AG04450 (cell line): ENCODE data around the gene VPS13D. TPM values are rescaled to one million over a fixed set of nuclear protein-coding genes. Genes with fewer than 3 reads are reported as not detected.
A peak's percentile ranks its signal among the peaks of the same experiment; 100 is the strongest.

Experiments
- CTCF ChIA-PET: fragments of 300-600, 350-600 bp; formaldehyde crosslinking; extraction: SDS; loops from one replicate; lab custom pipeline; 2022; ENCODE audit warnings: antibody characterized with exemption, inconsistent platforms; lab: Charles Lee
- POLR2A ChIA-PET: fragments of 350-600 bp; formaldehyde crosslinking; extraction: SDS; loops from one replicate; lab custom pipeline; 2021; ENCODE audit warnings: antibody characterized with exemption, inconsistent platforms; lab: Yijun Ruan, JAX
- DNase-seq: peaks from one replicate; pipeline ENCODE4 v3.0.0-alpha.2; 2011; ENCODE audit warnings: low read depth, low spot score
- H3K27ac ChIP-seq: one replicate; pipeline ENCODE4 v1.5.1; 2012; ENCODE audit warnings: low read depth, low read length, control low read depth
- H3K27me3 ChIP-seq: one replicate; pipeline ENCODE4 v1.6.0; 2012; ENCODE audit warnings: low read length; ENCODE audit not compliant: control insufficient read depth, insufficient read depth
- H3K4me3 ChIP-seq: 2 replicates; pipeline ENCODE4 v1.5.1; 2011; ENCODE audit warnings: mild to moderate bottlenecking, low read depth, low read length, control low read depth
- H3K9me3 ChIP-seq: 2 replicates; pipeline ENCODE4 v1.5.1; 2012; ENCODE audit warnings: low read length; ENCODE audit not compliant: control insufficient read depth, insufficient read depth
- CTCF ChIP-seq: IDR thresholded peaks from 2 replicates; pipeline ENCODE4 v1.5.1; 2011; ENCODE audit warnings: low read depth, low read length, control low read depth, inconsistent platforms
- polyA plus RNA-seq: library from polyadenylated mRNA; depleted of rRNA; stranded (reverse); fragments of >200 nt; gene quantifications from 2 replicates; pipeline ENCODE4 v1.2.3, GENCODE V29; 2011

Gene VPS13D
- polyA plus RNA-seq, 1 experiment: 18.3 TPM

GRCh38 chr1:12348113-12348512 is 118.3 kb downstream of the VPS13D start:
- ChIA-PET CTCF (no interaction called here), POLR2A (no interaction called here)
- TF ChIP-seq CTCF: no peak
- no peak for DNase-seq
- no peak overlapping the region for H3K27ac ChIP-seq
- H3K4me3 ChIP-seq: no peak overlapping the region
- no peaks in the 10 kb centered on the region for H3K9me3 ChIP-seq
- H3K27me3 ChIP-seq: no peaks in the 10 kb centered on the region

- ChIA-PET CTCF (interaction anchor here (0.8 kb wide), 1 partner anchor 306 kb away, joined by 6 read pairs; no protein-coding TSS in a partner anchor), POLR2A (no interaction called here)
- DNase-seq: no peak
- Histone ChIP-seq H3K4me3 (no peak overlapping the region), H3K27ac (no peak overlapping the region), H3K27me3 (no peaks in the 10 kb centered on the region), H3K9me3 (no peaks in the 10 kb centered on the region)
- no peak for TF ChIP-seq CTCF
These were observed 124.2 kb downstream of the VPS13D start for GRCh38 chr1:12353981-12354380.

GRCh38 chr1:12356004-12356890 is 126.4 kb downstream of the VPS13D start:
- Histone ChIP-seq H3K27me3 (no peaks in the 10 kb centered on the region), H3K4me3 (no peak overlapping the region), H3K27ac (peak overlapping the region; percentile 83), H3K9me3 (no peaks in the 10 kb centered on the region)
- POLR2A ChIA-PET: interaction anchor here (0.8 to 1.0 kb wide), 2 partner anchors 51 to 122 kb away, joined by 3 to 4 read pairs; no protein-coding TSS in a partner anchor
- CTCF ChIA-PET: interaction anchor here (0.6 to 4.0 kb wide), 4 partner anchors 14 to 303 kb away, joined by 3 to 15 read pairs (median 4); no protein-coding TSS in a partner anchor
- no peak for DNase-seq
- no peak for TF ChIP-seq CTCF

GRCh38 chr1:12358499-12358898 is 128.7 kb downstream of the VPS13D start:
- H3K27me3 ChIP-seq: no peaks in the 10 kb centered on the region
- CTCF ChIA-PET: interaction anchor here (4.0 kb wide), 1 partner anchor 300 kb away, joined by 15 read pairs; no protein-coding TSS in a partner anchor

More at GRCh38 chr1:12358499-12358898, 128.7 kb downstream of the VPS13D start:
- no peak for DNase-seq
- no peaks in the 10 kb centered on the region for H3K9me3 ChIP-seq
- H3K27ac ChIP-seq: no peak overlapping the region
- POLR2A ChIA-PET: no interaction called here
- no peak overlapping the region for H3K4me3 ChIP-seq
- TF ChIP-seq CTCF: no peak
